HepG2 (cell line): ENCODE results near the gene USP32. TPM values are rescaled to one million over a fixed set of nuclear protein-coding genes. Genes with fewer than 3 reads are reported as not detected.

Source experiments
- CEBPG ChIP-seq: IDR thresholded peaks from 2 replicates; pipeline ENCODE4 v1.6.1; 2016
- CENPX ChIP-seq: sonication (generic); formaldehyde crosslinking; IDR thresholded peaks from 2 replicates; pipeline ENCODE4 v1.9.0; 2021; ENCODE audit warnings: mild to moderate bottlenecking, missing genetic modification reagents, moderate library complexity
- CHCHD3 ChIP-seq: sonication (generic); formaldehyde crosslinking; IDR thresholded peaks from 2 replicates; pipeline ENCODE4 v1.8.0; 2022; ENCODE audit warnings: mild to moderate bottlenecking, missing genetic modification reagents, moderate library complexity
- GATAD1 ChIP-seq: IDR thresholded peaks from 2 replicates; pipeline ENCODE4 v1.6.1; 2016; ENCODE audit warnings: missing genetic modification reagents, missing compliant biosample characterization
- HHEX ChIP-seq: IDR thresholded peaks from 2 replicates; pipeline ENCODE4 v1.6.1; 2016; ENCODE audit warnings: control low read depth
- HOXD1 ChIP-seq: sonication (generic); formaldehyde crosslinking; IDR thresholded peaks from 2 replicates; pipeline ENCODE4 v1.5.0; 2020; ENCODE audit warnings: missing genetic modification reagents
- LCORL ChIP-seq, 2 experiments: fragments of 450-650 bp in 1 of 2; sonication (generic) in 1 of 2; formaldehyde crosslinking in 1 of 2; IDR thresholded peaks; 2 replicates each; pipeline versions ENCODE4 v1.5.0 to v1.6.1; 2017 to 2020; ENCODE audit warnings: antibody characterized with exemption in 1 of 2, missing genetic modification reagents in 1 of 2
- MEIS1 ChIP-seq: sonication (generic); formaldehyde crosslinking; IDR thresholded peaks from 2 replicates; pipeline ENCODE4 v1.9.0; 2021; ENCODE audit warnings: mild to moderate bottlenecking, missing genetic modification reagents, moderate library complexity, borderline replicate concordance
- NFIC ChIP-seq: IDR thresholded peaks from 2 replicates; pipeline ENCODE4 v1.6.1; 2012; ENCODE audit warnings: mild to moderate bottlenecking, low read length, inconsistent platforms
- YEATS2 ChIP-seq: sonication (generic); formaldehyde crosslinking; IDR thresholded peaks from 2 replicates; pipeline ENCODE4 v1.4.0; 2020; ENCODE audit warnings: missing genetic modification reagents, borderline replicate concordance
- ZFP90 ChIP-seq: sonication (generic); formaldehyde crosslinking; IDR thresholded peaks from 2 replicates; pipeline ENCODE4 v1.8.0; 2022; ENCODE audit warnings: missing genetic modification reagents, mild to moderate bottlenecking, inconsistent platforms, borderline replicate concordance
- ZNF343 ChIP-seq: sonication (generic); formaldehyde crosslinking; IDR thresholded peaks from 2 replicates; pipeline ENCODE4 v1.4.0; 2020; ENCODE audit warnings: mild to moderate bottlenecking, missing genetic modification reagents
- ZNF550 ChIP-seq: sonication (generic); formaldehyde crosslinking; IDR thresholded peaks from 2 replicates; pipeline ENCODE4 v1.4.0; 2020; ENCODE audit warnings: mild to moderate bottlenecking, missing genetic modification reagents, borderline replicate concordance
- ZNF598 ChIP-seq: sonication (generic); formaldehyde crosslinking; IDR thresholded peaks from 2 replicates; pipeline ENCODE4 v1.5.1; 2020; ENCODE audit warnings: mild to moderate bottlenecking, missing genetic modification reagents, borderline replicate concordance
- ZNF850 ChIP-seq: sonication (generic); formaldehyde crosslinking; conservative IDR thresholded peaks from 2 replicates; pipeline ENCODE4 v1.9.0; 2021; ENCODE audit warnings: mild to moderate bottlenecking, missing genetic modification reagents
- ZSCAN21 ChIP-seq: sonication (generic); formaldehyde crosslinking; IDR thresholded peaks from 2 replicates; pipeline ENCODE4 v1.8.0; 2022; ENCODE audit warnings: mild to moderate bottlenecking, missing genetic modification reagents, moderate library complexity, borderline replicate concordance
- polyA plus RNA-seq, 8 experiments: library from polyadenylated mRNA; depleted of rRNA in 3 of 8; stranded (reverse) in 7 of 8; unstranded in 1 of 8; fragments of >200 nt; fragmentation: Illumina TruSeq in 4 of 8; extraction: Trizol in 4 of 8; gene quantifications; 2 replicates each; pipeline versions ENCODE4 v1.2.1 to v1.2.3, GENCODE V29; 2011 to 2016; ENCODE audit warnings: low read depth in 4 of 8, missing spikeins in 1 of 8, mixed read lengths in 1 of 8; ENCODE audit not compliant: insufficient read depth in 1 of 8
- total RNA-seq, 5 experiments: library from RNA; depleted of rRNA; stranded (reverse); fragments of >200 nt; fragmentation: Illumina TruSeq; extraction: Trizol; gene quantifications; 2 replicates each; pipeline ENCODE4 v1.2.3, GENCODE V29; 2016; ENCODE audit warnings: low read depth in 1 of 5
- TF ChIP-seq, protein P1 (sequence below): sonication (generic); formaldehyde crosslinking; IDR thresholded peaks from 2 replicates; pipeline ENCODE4 v1.4.0; 2020; ENCODE audit warnings: missing genetic modification reagents
- TF ChIP-seq, protein P2 (sequence below): sonication (generic); formaldehyde crosslinking; IDR thresholded peaks from 2 replicates; pipeline ENCODE4 v1.5.0; 2020; ENCODE audit warnings: missing genetic modification reagents, mild to moderate bottlenecking, borderline replicate concordance
- TF ChIP-seq, protein P3 (sequence below): sonication (generic); formaldehyde crosslinking; IDR thresholded peaks from 2 replicates; pipeline ENCODE4 v1.5.1; 2020; ENCODE audit warnings: missing genetic modification reagents, mild to moderate bottlenecking, borderline replicate concordance
- TF ChIP-seq, protein P4 (sequence below): IDR thresholded peaks from 2 replicates; pipeline ENCODE4 v1.6.1; 2016; ENCODE audit warnings: low read depth, control low read depth
- TF ChIP-seq, protein P5 (sequence below): sonication (generic); formaldehyde crosslinking; IDR thresholded peaks from 2 replicates; pipeline ENCODE4 v1.5.0; 2020; ENCODE audit warnings: mild to moderate bottlenecking, missing genetic modification reagents, borderline replicate concordance

USP32 gene
- total and polyA plus RNA-seq, 2 of the 13 experiments (the other 11 are each of a cell fraction or from before 2014, with no cell fraction given) = 24.9 to 39.9 TPM

DNA sequence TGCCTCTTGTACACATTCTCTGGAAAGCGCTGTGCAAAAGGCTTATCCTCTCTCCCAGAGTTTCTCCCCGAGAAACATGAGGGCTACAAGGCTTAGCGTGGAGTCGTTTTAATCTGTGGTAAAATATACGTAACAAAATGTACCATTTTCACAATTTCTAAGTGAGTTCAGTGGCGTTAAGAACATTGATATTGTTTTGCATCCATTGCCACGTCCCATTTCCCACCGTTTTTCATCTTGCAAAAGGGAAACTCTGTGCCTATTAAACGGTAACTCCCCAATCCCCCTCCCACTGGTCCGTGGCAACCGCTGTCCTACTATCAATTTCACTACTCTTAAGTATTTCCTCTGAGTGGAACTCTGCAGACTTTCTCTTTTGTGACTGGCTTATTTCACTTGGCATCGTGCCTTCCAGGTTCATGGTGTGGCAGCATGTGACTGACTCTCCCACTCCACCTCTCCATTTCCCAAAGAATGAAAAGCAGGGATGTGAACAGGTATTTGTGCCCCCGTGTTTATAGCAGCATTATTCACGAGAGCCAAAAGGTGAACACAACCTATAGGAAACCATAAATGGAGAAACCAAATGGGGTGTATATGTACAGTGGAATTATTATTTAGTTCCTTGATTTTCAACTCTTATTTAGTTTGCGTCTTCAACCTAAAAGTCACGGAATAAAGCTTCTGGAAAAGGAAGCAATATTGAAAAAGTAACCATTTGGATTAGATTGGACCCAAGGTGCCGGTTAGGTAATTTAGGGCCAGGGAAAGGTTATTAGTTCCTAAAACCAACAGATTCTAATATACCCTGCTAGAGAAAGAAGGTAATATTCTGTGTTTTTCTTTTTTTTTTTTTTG is 1.1 kb upstream of the USP32 start (continued):
- TF ChIP-seq, protein P1, sequence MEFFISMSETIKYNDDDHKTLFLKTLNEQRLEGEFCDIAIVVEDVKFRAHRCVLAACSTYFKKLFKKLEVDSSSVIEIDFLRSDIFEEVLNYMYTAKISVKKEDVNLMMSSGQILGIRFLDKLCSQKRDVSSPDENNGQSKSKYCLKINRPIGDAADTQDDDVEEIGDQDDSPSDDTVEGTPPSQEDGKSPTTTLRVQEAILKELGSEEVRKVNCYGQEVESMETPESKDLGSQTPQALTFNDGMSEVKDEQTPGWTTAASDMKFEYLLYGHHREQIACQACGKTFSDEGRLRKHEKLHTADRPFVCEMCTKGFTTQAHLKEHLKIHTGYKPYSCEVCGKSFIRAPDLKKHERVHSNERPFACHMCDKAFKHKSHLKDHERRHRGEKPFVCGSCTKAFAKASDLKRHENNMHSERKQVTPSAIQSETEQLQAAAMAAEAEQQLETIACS = no peak
- TF ChIP-seq, protein P2, sequence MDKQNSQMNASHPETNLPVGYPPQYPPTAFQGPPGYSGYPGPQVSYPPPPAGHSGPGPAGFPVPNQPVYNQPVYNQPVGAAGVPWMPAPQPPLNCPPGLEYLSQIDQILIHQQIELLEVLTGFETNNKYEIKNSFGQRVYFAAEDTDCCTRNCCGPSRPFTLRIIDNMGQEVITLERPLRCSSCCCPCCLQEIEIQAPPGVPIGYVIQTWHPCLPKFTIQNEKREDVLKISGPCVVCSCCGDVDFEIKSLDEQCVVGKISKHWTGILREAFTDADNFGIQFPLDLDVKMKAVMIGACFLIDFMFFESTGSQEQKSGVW (CRISPR knock-in tag) = no peak
- TF ChIP-seq ZFP90 (CRISPR knock-in tag) = 0 out of 2 replicates have a peak, but pooled peaks have one; percentile 58
- TF ChIP-seq ZNF598 = no peak
- TF ChIP-seq YEATS2 (CRISPR knock-in tag) = 0 out of 2 replicates have a peak, but pooled peaks have one; percentile 27
- TF ChIP-seq NFIC = peak; percentile 36; the same call in 1 of the 2 replicates
- TF ChIP-seq, protein P3, sequence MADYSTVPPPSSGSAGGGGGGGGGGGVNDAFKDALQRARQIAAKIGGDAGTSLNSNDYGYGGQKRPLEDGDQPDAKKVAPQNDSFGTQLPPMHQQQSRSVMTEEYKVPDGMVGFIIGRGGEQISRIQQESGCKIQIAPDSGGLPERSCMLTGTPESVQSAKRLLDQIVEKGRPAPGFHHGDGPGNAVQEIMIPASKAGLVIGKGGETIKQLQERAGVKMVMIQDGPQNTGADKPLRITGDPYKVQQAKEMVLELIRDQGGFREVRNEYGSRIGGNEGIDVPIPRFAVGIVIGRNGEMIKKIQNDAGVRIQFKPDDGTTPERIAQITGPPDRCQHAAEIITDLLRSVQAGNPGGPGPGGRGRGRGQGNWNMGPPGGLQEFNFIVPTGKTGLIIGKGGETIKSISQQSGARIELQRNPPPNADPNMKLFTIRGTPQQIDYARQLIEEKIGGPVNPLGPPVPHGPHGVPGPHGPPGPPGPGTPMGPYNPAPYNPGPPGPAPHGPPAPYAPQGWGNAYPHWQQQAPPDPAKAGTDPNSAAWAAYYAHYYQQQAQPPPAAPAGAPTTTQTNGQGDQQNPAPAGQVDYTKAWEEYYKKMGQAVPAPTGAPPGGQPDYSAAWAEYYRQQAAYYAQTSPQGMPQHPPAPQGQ (CRISPR knock-in tag) = 0 out of 2 replicates have a peak, but pooled peaks have one; percentile 16
- TF ChIP-seq, protein P4, sequence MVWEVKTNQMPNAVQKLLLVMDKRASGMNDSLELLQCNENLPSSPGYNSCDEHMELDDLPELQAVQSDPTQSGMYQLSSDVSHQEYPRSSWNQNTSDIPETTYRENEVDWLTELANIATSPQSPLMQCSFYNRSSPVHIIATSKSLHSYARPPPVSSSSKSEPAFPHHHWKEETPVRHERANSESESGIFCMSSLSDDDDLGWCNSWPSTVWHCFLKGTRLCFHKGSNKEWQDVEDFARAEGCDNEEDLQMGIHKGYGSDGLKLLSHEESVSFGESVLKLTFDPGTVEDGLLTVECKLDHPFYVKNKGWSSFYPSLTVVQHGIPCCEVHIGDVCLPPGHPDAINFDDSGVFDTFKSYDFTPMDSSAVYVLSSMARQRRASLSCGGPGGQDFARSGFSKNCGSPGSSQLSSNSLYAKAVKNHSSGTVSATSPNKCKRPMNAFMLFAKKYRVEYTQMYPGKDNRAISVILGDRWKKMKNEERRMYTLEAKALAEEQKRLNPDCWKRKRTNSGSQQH (CRISPR knock-in tag) = no peak
- no peak for TF ChIP-seq CENPX (CRISPR knock-in tag)
- TF ChIP-seq, protein P5, sequence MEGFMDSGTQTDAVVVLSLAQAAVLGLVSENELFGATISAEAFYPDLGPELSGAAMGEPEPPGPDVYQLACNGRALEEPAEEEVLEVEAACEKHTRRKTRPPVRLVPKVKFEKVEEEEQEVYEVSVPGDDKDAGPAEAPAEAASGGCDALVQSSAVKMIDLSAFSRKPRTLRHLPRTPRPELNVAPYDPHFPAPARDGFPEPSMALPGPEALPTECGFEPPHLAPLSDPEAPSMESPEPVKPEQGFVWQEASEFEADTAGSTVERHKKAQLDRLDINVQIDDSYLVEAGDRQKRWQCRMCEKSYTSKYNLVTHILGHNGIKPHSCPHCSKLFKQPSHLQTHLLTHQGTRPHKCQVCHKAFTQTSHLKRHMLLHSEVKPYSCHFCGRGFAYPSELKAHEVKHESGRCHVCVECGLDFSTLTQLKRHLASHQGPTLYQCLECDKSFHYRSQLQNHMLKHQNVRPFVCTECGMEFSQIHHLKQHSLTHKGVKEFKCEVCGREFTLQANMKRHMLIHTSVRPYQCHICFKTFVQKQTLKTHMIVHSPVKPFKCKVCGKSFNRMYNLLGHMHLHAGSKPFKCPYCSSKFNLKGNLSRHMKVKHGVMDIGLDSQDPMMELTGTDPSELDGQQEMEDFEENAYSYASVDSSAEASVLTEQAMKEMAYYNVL (CRISPR knock-in tag) = no peak
- TF ChIP-seq ZNF550 = no peak
- no peak for TF ChIP-seq HOXD1 (CRISPR knock-in tag)
- peak; percentile 13; the same call in 1 of the 2 replicates for TF ChIP-seq ZNF343 (CRISPR knock-in tag)
- TF ChIP-seq ZSCAN21 = peak; percentile 10; the same call in 1 of the 2 replicates
- no peak for TF ChIP-seq CEBPG (CRISPR knock-in tag)
- no peak for TF ChIP-seq GATAD1 (CRISPR knock-in tag)
- TF ChIP-seq ZNF850 (CRISPR knock-in tag) = no peak; the same call in 1 of the 2 replicates
- TF ChIP-seq HHEX (CRISPR knock-in tag) = no peak
- peak; percentile 9; the same call in 1 of the 2 replicates for TF ChIP-seq CHCHD3 (CRISPR knock-in tag)
- no peak for TF ChIP-seq MEIS1 (CRISPR knock-in tag)
- TF ChIP-seq LCORL (IDR thresholded peaks at IDR 0.05) = no peak
- TF ChIP-seq LCORL (CRISPR knock-in tag; IDR thresholded peaks at IDR 0.05) = no peak
